SK-N-SH treated with all-trans-retinoic acid at 6 μM for 48 hours (cell line): ENCODE results near the gene SLC36A3.

Source experiments
- ARNTL ChIP-seq: fragments of 450-650 bp; formaldehyde crosslinking; IDR thresholded peaks from 2 replicates; pipeline ENCODE4 v1.5.0; 2020; ENCODE audit warnings: low read depth, mild to moderate bottlenecking, moderate library complexity, borderline replicate concordance
- CREB5 ChIP-seq: fragments of 250-450 bp; sonication (Bioruptor Pico); IDR thresholded peaks from 2 replicates; pipeline ENCODE4 v1.5.1; 2020; ENCODE audit warnings: low read depth, mild to moderate bottlenecking, moderate library complexity
- CSDC2 ChIP-seq: fragments of 250-450 bp; sonication (Bioruptor Pico); IDR thresholded peaks from 2 replicates; pipeline ENCODE4 v1.5.0; 2020; ENCODE audit warnings: mild to moderate bottlenecking, moderate library complexity
- CSRNP3 ChIP-seq: fragments of 250-450 bp; sonication (Bioruptor Pico); IDR thresholded peaks from 2 replicates; pipeline ENCODE4 v1.5.1; 2021; ENCODE audit warnings: mild to moderate bottlenecking, moderate library complexity
- ESRRG ChIP-seq: fragments of 250-450 bp; sonication (Bioruptor Pico); IDR thresholded peaks from 2 replicates; pipeline ENCODE4 v1.6.1; 2021; ENCODE audit warnings: mild to moderate bottlenecking
- GLIS3 ChIP-seq: fragments of 250-450 bp; sonication (Bioruptor Pico); IDR thresholded peaks from 2 replicates; pipeline ENCODE4 v1.5.0; 2020; ENCODE audit warnings: mild to moderate bottlenecking, moderate library complexity
- PATZ1 ChIP-seq: fragments of 250-450 bp; sonication (Bioruptor Pico); IDR thresholded peaks from 2 replicates; pipeline ENCODE4 v1.8.0; 2020; ENCODE audit warnings: mild to moderate bottlenecking, moderate library complexity, borderline replicate concordance
- POU6F1 ChIP-seq: fragments of 250-450 bp; sonication (Bioruptor Pico); IDR thresholded peaks from 2 replicates; pipeline ENCODE4 v1.8.0; 2021; ENCODE audit warnings: low read depth, mild to moderate bottlenecking, moderate library complexity, borderline replicate concordance
- RARB ChIP-seq: fragments of 250-450 bp; sonication (Bioruptor Pico); IDR thresholded peaks from 2 replicates; pipeline ENCODE4 v1.8.0; 2021; ENCODE audit warnings: mild to moderate bottlenecking, moderate library complexity
- TSHZ2 ChIP-seq: fragments of 250-450 bp; sonication (Bioruptor Pico); IDR thresholded peaks from 2 replicates; pipeline ENCODE4 v1.5.0; 2020; ENCODE audit warnings: mild to moderate bottlenecking, moderate library complexity
- ZC3H10 ChIP-seq: fragments of 250-450 bp; sonication (Bioruptor Pico); IDR thresholded peaks from 2 replicates; pipeline ENCODE4 v1.5.1; 2021; ENCODE audit warnings: mild to moderate bottlenecking, moderate library complexity
- ZFP3 ChIP-seq: fragments of 250-450 bp; sonication (Bioruptor Pico); IDR thresholded peaks from 2 replicates; pipeline ENCODE4 v1.5.0; 2020; ENCODE audit warnings: mild to moderate bottlenecking, moderate library complexity
- ZFP30 ChIP-seq: fragments of 450-650 bp; formaldehyde crosslinking; IDR thresholded peaks from 2 replicates; pipeline ENCODE4 v1.5.0; 2022; ENCODE audit warnings: mild to moderate bottlenecking, moderate library complexity
- ZNF8 ChIP-seq: fragments of 450-650 bp; formaldehyde crosslinking; IDR thresholded peaks from 2 replicates; pipeline ENCODE4 v1.5.0; 2020; ENCODE audit warnings: mild to moderate bottlenecking, moderate library complexity

GRCh38 chr5:151296974-151297373, 6.6 kb downstream of the SLC36A3 start:
- TF ChIP-seq RARB (CRISPR knock-in tag): no peak
- TF ChIP-seq ARNTL (CRISPR knock-in tag): no peak
- TF ChIP-seq CSDC2 (CRISPR knock-in tag): no peak
- no peak for TF ChIP-seq CREB5 (CRISPR knock-in tag)
- TF ChIP-seq ZFP30 (CRISPR knock-in tag): no peak
- no peak for TF ChIP-seq GLIS3 (CRISPR knock-in tag)
- no peak for TF ChIP-seq ZC3H10 (CRISPR knock-in tag)
- TF ChIP-seq TSHZ2 (CRISPR knock-in tag): no peak
- TF ChIP-seq PATZ1 (CRISPR knock-in tag): no peak
- TF ChIP-seq ESRRG: no peak
- TF ChIP-seq CSRNP3 (CRISPR knock-in tag): no peak
- no peak for TF ChIP-seq ZFP3
- no peak for TF ChIP-seq POU6F1 (CRISPR knock-in tag)
- TF ChIP-seq ZNF8 (CRISPR knock-in tag): no peak
